Tibial artery (tissue), 4 donors: ENCODE measurements around the gene CILP2.

Source experiments
- DNase-seq, 2 donors: peaks; one replicate each; pipeline ENCODE4 v3.0.0-alpha.2; 2019
- H3K27ac ChIP-seq, 2 donors: fragments of 200-600 bp; sonication (generic) in 1 of 2; 1 replicate in 1 of 2; 2 replicates in 1 of 2; pipeline ENCODE4 v1.5.1; 2018 to 2019; ENCODE audit warnings: mild to moderate bottlenecking in 1 of 2
- H3K27me3 ChIP-seq, 2 donors: fragments of 200-600 bp; sonication (generic) in 1 of 2; one replicate each; pipeline versions ENCODE4 v1.5.1 to v1.6.0; 2016 to 2019
- H3K36me3 ChIP-seq, 3 donors: fragments of 200-600 bp; sonication (generic) in 2 of 3; one replicate each; pipeline ENCODE4 v1.5.1; 2016 to 2019; ENCODE audit warnings: mild to moderate bottlenecking in 2 of 3
- H3K4me1 ChIP-seq, 4 donors: fragments of 200-600 bp; sonication (generic) in 2 of 4; 1 replicate in 3 of 4; 2 replicates in 1 of 4; pipeline ENCODE4 v1.5.1; 2016 to 2019
- H3K4me3 ChIP-seq, 2 donors: fragments of 200-600 bp; sonication (generic) in 1 of 2; 1 replicate in 1 of 2; 2 replicates in 1 of 2; pipeline ENCODE4 v1.5.1; 2018 to 2019; ENCODE audit warnings: mild to moderate bottlenecking in 2 of 2
- H3K9me3 ChIP-seq, 3 donors: fragments of 200-600 bp; sonication (generic) in 1 of 3; one replicate each; pipeline ENCODE4 v1.5.1; 2016 to 2019
- CTCF ChIP-seq, 2 experiments: fragments of 200-600 bp in 1 of 2; fragments of 450-650 bp in 1 of 2; IDR thresholded peaks; one replicate each; pipeline ENCODE4 v1.5.1; 2017 to 2019; ENCODE audit warnings: antibody characterized with exemption in 2 of 2, mild to moderate bottlenecking in 1 of 2, moderate library complexity in 1 of 2
- intact Hi-C: fragments of 100-400 bp; cut with DNase I; formaldehyde crosslinking; loops from one replicate; pipeline ENCODE4 v1.15.0; 2023; ENCODE audit warnings: low total_unique reads

Gene CILP2

DNA sequence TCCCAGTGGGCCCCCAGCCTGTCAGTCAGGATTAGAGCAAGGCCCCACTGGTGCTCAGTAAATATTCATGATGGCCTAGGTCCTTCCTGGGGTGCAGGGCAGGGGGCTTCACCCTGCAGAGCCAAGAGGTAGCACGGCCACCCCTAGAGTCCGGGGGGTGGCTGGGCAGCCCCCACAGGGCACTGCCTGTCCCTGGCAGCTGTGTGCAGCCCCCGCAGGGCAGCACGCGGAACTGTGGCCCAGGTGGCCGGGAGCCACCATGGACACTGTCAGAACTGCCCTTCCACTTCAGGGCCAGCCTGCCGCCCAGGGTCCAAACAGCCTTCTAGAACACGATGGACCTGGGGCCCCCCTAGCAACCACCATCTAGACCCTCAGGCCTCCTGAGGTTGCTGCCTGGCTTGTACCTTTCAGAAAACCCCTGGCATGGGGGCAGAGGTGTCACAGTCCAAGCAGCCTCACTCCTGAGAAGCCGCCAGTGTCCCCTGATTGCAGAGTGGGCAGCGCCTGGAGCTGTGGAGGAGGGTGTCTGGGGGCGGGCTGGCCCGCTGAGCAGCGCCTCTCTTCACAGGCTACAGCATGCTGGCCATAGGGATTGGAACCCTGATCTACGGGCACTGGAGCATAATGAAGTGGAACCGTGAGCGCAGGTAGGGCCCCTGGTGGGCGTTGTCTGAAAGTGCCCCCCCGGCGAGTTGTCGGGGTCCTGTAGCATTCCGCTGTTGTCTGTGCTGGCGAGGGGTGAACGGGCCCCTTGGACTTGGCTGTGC, 12.3 kb upstream of the CILP2 start:
- peaks cover 18 to 76% (median 21%) of the 10 kb centered on the region in 3 donors for H3K36me3 ChIP-seq
- intact Hi-C loops = no loop called here
- no peak for DNase-seq

GRCh38 chr19:19526581-19527370, 11.3 kb upstream of the CILP2 start:
- Histone ChIP-seq H3K36me3 (peaks cover 18 to 75% (median 21%) of the 10 kb centered on the region in 3 donors), H3K4me3 (no peak overlapping the region), H3K27me3 (no peaks in the 10 kb centered on the region), H3K4me1 (peaks cover 0 to 8% (median 3%) of the 10 kb centered on the region in 4 donors), H3K27ac (no peak overlapping the region), H3K9me3 (no peaks in the 10 kb centered on the region)
- DNase-seq = no peak
- intact Hi-C loops = no loop called here
- TF ChIP-seq CTCF (IDR thresholded peaks at IDR 0.05) = no peak

More for the DNA sequence above, 12.3 kb upstream of the CILP2 start:
- Histone ChIP-seq H3K27ac (no peak overlapping the region), H3K27me3 (no peaks in the 10 kb centered on the region), H3K4me1 (peaks cover 0 to 8% (median 3%) of the 10 kb centered on the region in 4 donors), H3K4me3 (no peak overlapping the region), H3K9me3 (no peaks in the 10 kb centered on the region)
- no peak for TF ChIP-seq CTCF (IDR thresholded peaks at IDR 0.05)

DNA sequence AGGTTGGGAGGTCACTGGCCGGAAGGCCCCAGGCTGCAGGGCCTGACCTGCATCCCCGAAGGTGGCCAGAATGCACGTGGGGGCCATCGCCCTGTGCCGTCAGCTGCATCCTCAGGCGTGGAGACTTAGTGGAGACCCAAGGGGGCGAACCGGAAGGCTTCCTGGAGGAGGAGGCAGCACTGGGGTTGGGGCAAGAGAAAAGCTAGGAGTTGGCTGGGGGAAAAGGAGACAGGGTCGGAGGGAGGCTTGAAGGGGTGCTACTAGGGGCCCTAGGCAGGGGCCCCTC, 10.8 kb upstream of the CILP2 start:
- Histone ChIP-seq H3K36me3 (peaks cover 18 to 75% (median 21%) of the 10 kb centered on the region in 3 donors), H3K27me3 (no peaks in the 10 kb centered on the region), H3K4me3 (no peak overlapping the region), H3K4me1 (peaks cover 0 to 13% (median 8%) of the 10 kb centered on the region in 4 donors), H3K27ac (no peak overlapping the region), H3K9me3 (no peaks in the 10 kb centered on the region)
- no peak for TF ChIP-seq CTCF (IDR thresholded peaks at IDR 0.05)
- intact Hi-C loops = no loop called here
- DNase-seq = no peak

DNA sequence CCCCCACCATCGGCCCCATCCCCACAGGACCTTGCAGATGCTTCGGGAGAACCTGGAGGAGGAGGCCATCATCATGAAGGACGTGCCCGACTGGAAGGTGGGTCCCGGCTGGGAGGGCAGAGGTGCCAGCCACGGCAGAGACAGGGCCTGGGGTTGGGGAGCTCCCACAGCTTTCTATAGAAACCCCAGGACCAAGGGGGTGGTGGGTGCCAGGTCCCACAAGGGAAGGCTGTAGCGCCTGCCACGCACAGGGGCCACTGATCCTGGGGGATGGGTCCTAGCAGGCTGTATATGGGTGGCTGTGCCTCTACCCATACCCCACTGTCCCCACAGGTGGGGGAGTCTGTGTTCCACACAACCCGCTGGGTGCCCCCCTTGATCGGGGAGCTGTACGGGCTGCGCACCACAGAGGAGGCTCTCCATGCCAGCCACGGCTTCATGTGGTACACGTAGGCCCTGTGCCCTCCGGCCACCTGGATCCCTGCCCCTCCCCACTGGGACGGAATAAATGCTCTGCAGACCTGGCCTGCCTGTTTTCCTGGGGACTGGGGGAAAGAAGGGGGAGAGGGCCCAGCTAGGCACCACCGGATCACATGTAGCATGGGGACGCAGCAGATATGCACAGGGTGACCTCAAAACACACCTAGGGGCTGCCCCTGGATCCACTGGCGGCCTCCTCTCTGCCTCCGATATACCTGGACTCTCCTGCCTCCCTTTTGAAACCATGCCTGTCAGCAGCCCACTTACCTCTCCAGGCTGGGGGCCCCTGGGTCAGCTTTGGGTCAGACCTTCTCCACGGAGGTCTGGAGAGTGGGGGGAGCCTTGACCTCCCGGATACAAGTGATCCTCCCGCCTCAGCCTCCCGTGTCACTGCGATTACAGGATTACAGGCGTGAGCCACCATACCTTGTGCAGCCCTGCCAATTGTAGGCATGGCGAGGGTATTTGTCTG, 10.1 kb upstream of the CILP2 start:
- TF ChIP-seq CTCF (IDR thresholded peaks at IDR 0.05) = no peak
- DNase-seq = no peak
- Histone ChIP-seq H3K27me3 (no peaks in the 10 kb centered on the region), H3K9me3 (no peaks in the 10 kb centered on the region), H3K4me1 (peaks cover 0 to 17% (median 11%) of the 10 kb centered on the region in 4 donors), H3K36me3 (peaks cover 18 to 72% (median 21%) of the 10 kb centered on the region in 3 donors), H3K4me3 (no peak overlapping the region), H3K27ac (no peak overlapping the region)
- intact Hi-C loops = no loop called here

DNA sequence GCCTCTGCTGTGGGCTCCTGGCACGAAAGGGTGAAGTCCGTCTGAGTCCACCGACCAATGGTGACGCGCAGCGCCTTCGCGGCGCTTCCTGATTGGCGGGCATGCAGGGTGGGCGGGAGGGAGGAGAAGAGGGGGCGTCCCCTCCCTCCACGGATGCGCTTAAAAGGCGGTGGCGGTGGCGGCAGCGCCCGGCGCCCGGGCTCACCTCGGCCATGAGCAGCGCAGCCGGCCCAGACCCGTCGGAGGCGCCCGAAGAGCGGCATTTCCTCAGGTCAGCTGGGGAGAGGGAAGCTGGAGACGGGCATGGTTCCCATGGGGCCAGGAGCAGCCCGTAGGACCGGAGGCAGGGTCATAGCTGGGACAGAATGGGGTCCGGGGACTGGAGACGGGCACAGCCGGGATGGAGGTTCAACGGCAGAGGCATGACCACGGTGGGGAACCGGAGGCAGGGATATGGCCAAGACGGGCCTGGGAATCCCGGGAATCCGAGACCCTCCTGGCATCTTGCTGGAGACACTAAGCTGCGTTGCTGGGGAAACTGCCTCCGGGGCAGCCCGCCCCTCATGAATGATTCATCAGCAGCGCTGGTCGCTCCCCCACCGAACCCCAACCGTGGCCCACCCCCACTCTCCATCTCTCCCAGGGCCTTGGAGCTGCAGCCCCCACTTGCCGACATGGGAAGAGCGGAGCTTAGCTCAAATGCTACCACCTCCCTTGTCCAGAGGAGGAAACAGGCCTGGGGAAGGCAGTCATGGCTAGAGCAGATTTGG, 9.2 kb upstream of the CILP2 start, which contains the start of gene YJEFN3:
TSS of gene YJEFN3 (plus strand) at position 191 of the 770 bp plus-strand sequence. CDS start at position 213, 22 bp downstream.
- Histone ChIP-seq H3K4me3 (no peak within 1 kb of the TSS), H3K27ac (no peak within 1 kb of the TSS), H3K27me3 (no peaks in the 10 kb centered on the region), H3K36me3 (peaks cover 18 to 64% (median 21%) of the 10 kb centered on the region in 3 donors), H3K9me3 (no peaks in the 10 kb centered on the region), H3K4me1 (peaks cover 0 to 17% (median 11%) of the 10 kb centered on the region in 4 donors)
- no peak for TF ChIP-seq CTCF (IDR thresholded peaks at IDR 0.05)
- intact Hi-C loops = no loop called here
- no peak for DNase-seq
